HuH-7.5 (cell line): ENCODE results near the gene RHBG.
"Not testable (repeated sequence)": the region's sequence is repeated elsewhere in the genome, so short reads cannot be mapped to it uniquely, and the experiment has no call there.

ENCODE experiments used
- DNase-seq: peaks from one replicate; pipeline ENCODE4 v3.0.0; 2011; ENCODE audit warnings: low spot score

The RHBG gene

GRCh38 chr1:156368889-156369684, at the start of gene RHBG:
Gene RHBG (plus strand): TSS chr1:156369211. CDS start chr1:156369250, 39 bp downstream.
- no peak for DNase-seq

GRCh38 chr1:156319664-156320063, 49.3 kb upstream of the RHBG start:
- DNase-seq: no peak

- DNase-seq: no peak
Observed at GRCh38 chr1:156320560-156320959, 48.5 kb upstream of the RHBG start.

GRCh38 chr1:156323179-156323578, 45.8 kb upstream of the RHBG start:
- not testable (repeated sequence) for DNase-seq

GRCh38 chr1:156336242-156336641, 32.8 kb upstream of the RHBG start:
- DNase-seq: no peak

GRCh38 chr1:156337052-156337887, 31.7 kb upstream of the RHBG start:
- DNase-seq: no peak

DNA sequence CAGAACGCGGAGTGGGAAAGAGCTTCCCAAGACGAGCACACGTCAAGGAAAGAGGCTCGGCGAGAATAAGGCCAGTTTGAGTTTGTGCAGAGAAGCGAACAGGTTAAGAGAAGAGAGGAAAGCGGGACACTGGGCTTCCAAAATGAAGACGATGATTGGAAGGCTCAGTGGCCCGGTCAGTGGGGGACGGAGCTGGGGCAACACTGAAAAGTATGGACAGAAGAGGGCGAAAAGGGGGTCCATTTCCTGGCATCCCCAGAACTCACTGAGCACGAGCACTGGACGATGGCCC, 31.2 kb upstream of the RHBG start:
- DNase-seq: no peak

GRCh38 chr1:156338180-156338976, 30.6 kb upstream of the RHBG start, which contains the start of the genes CCT3 and TSACC:
Gene CCT3 (minus strand): TSS chr1:156338292. CDS start chr1:156338184, 108 bp downstream.
Gene TSACC (plus strand): TSS chr1:156338526. CDS start chr1:156339758, 1,232 bp downstream.
- peak; percentile 97 for DNase-seq

DNA sequence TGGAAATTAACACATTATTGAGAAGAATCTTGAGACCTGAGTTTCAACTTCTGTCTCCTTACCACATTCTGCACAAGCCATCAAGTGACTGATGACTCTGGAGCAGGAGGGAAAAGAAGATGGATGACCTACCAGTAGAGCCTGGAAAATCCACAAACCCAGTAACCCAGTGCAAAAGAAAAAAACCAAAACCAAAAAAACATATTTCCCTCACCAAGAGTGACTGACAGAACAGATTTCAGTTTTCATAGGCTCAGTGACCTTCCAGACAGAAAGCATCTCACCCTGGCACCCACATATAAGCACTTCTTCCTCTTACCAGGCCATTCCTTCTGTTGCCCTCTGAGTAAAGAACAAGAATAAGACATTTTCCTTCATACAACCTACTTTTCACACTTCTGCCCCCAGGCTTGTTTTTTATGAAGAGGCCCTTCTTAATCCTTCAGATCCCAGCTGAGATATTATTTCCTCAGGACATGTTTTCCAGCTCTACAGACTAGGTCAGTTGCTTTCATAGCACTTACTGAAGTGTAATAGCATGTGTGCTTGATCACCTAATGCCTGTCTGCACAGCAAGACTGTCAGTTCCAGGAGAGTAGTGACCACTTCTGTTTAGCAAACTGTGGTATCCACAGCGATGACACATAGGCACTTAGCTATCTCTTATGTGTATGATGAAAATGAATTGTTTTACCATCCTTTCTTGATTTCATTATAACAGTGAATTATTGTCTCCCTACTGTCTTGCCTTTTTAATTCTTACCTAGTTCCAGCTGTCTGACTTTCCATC, 26.6 kb upstream of the RHBG start:
- DNase-seq: no peak

DNA sequence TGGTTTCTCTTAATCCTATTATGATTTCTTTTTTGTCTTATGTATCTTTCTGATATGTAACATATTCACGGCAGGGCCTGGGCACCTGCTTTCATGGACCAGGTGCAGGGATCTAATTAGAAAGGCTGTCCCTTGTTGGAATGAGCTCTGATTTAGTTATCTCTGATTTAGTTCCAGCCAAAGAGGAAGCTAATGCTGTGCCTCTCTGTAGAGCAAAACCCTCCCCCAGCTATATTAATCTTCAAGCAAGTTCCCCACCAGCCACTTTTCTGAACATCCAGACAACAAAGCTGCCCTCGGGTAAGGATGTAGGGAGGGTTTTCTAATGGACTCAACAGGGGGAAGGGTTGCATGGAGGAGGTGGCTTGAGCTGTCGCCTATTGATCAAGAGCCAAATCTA, 24.6 kb upstream of the RHBG start:
- no peak for DNase-seq

DNA sequence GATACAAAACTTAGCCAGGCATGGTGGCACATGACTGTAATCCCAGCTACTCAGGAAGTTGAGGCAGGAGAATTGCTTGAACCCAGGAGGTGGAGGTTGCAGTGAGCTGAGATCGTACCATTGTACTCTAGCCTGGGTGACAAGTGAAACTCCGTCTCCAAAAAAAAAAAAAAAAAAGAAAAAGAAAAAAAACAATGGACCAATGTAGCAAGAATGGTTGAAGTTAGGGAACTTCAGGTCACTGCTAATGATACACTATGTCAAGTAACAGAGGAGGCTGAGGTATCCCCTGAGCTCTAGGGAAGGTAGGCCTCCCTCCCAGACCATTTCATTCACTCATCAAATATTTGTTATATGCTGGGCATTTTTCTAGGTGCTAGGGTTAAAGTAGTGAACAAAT, 23.0 kb upstream of the RHBG start:
- not testable (repeated sequence) for DNase-seq

GRCh38 chr1:156346636-156347035, 22.4 kb upstream of the RHBG start:
- no peak for DNase-seq

DNA sequence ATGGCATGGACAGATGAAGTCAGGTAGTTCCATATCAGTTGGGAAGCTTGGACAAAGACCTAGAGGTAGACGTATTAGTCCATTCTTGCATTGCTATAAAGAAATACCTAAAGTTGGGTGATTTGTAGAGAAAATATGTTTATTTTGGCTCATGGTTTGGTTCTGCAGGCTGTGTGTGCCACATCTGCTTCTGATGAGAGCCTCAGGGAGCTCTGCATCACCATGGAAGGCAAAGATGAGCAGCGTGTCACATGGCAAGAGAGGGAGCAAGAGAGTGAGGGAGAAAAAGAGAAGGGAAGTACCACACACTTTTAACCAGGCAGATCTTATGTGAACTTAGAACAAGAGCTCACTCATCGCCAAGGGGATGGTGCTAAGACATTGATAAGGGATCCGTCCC, 21.7 kb upstream of the RHBG start:
- no peak for DNase-seq

DNA sequence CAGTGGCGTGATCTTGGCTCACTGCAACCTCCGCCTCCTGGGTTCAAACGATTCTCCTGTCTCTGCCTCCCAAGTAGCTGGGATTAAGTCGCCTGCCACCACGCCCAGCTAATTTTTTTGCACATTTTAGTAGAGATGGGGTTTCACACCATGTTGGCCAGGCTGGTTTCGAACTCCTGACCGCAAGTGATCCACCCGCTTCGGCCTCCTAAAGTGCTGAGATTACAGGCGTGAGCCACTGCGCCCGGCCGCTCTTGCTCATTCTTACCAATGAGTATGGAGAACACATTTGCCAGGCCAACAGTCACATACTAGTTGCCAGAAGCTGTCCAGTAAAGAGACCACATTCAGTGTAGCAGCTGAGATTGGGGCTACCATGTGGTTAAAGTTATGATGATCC, 16.5 kb upstream of the RHBG start:
- not testable (repeated sequence) for DNase-seq

GRCh38 chr1:156356262-156356874, 12.6 kb upstream of the RHBG start:
- DNase-seq: no peak

GRCh38 chr1:156356875-156357534, 12.0 kb upstream of the RHBG start:
- peak; percentile 90 for DNase-seq

- no peak for DNase-seq
Observed at GRCh38 chr1:156357977-156358376, 11.0 kb upstream of the RHBG start.

GRCh38 chr1:156358641-156359040, 10.4 kb upstream of the RHBG start:
- no peak for DNase-seq

DNA sequence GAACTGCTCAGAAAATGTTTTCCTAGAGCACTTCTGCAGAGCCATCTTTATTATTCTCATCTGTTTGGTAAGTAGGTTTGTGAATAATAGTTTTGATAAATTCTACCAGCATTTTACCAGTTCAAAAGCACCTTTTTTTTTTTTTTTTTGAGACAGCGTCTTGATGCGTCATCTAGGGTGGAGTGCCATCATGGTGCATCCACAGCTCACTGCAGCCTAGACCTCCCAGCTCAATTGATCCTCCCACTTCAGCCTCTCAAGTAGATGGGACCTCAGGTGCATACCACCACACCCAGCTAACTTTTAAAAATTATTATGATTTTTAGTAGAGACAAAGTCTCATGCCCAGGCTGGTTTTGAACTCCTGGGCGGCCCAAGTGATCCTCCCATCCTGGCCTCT, 9.8 kb upstream of the RHBG start:
- no peak for DNase-seq

- no peak for DNase-seq
Observed at GRCh38 chr1:156359973-156360372, 9.0 kb upstream of the RHBG start.

GRCh38 chr1:156360534-156360933, 8.5 kb upstream of the RHBG start:
- no peak for DNase-seq
